SK-N-SH (cell line): ENCODE measurements around the gene SMAP1. TPM values are rescaled to one million over a fixed set of nuclear protein-coding genes. Genes with fewer than 3 reads are reported as not detected.

Source experiments
- CTCF ChIA-PET: fragments of 300-600, 350-600 bp; formaldehyde crosslinking; extraction: SDS; loops from one replicate; lab custom pipeline; 2021; lab: Yijun Ruan, JAX
- POLR2A ChIA-PET: fragments of 350-600 bp; sonication (Branson Sonifier 250); formaldehyde crosslinking; extraction: SDS; loops from one replicate; lab custom pipeline; 2020; ENCODE audit warnings: antibody characterized with exemption, inconsistent platforms; lab: Yijun Ruan, JAX
- DNase-seq: peaks from one replicate; pipeline ENCODE4 v3.0.0; 2012
- H2AFZ ChIP-seq: fragments of 200-600 bp; sonication (generic); 2 replicates; pipeline ENCODE4 v1.8.1; 2016; ENCODE audit warnings: antibody characterized with exemption, mild to moderate bottlenecking, low read depth
- H3F3A ChIP-seq: fragments of 200-600 bp; sonication (generic); replicated peaks from 2 replicates; pipeline ENCODE3; 2016; ENCODE audit warnings: antibody characterized with exemption, mild to moderate bottlenecking; ENCODE audit not compliant: insufficient read depth
- H3K27ac ChIP-seq, 2 experiments: fragments of 200-500 bp in 1 of 2; fragments of 200-600 bp in 1 of 2; sonication (Bioruptor generic) in 1 of 2; sonication (generic), shearing (Covaris generic) in 1 of 2; 2 replicates each; pipeline versions ENCODE4 v1.5.1 to v1.6.1; 2014 to 2016; ENCODE audit warnings: low read depth in 2 of 2, inconsistent platforms in 1 of 2, low read length in 1 of 2, mild to moderate bottlenecking in 1 of 2, mixed read lengths in 1 of 2
- H3K27me3 ChIP-seq: fragments of 200-600 bp; sonication (generic), shearing (Covaris generic); 2 replicates; pipeline ENCODE4 v1.6.1; 2016; ENCODE audit warnings: mixed run types; ENCODE audit not compliant: insufficient read depth
- H3K36me3 ChIP-seq, 2 experiments: fragments of 200-500 bp in 1 of 2; fragments of 200-600 bp in 1 of 2; sonication (Bioruptor generic) in 1 of 2; sonication (generic) in 1 of 2; replicated peaks in 1 of 2; 2 replicates each; pipeline versions ENCODE3 to v1.5.1; 2014 to 2016; ENCODE audit warnings: low read length in 1 of 2, mild to moderate bottlenecking in 1 of 2; ENCODE audit not compliant: insufficient read depth in 2 of 2, control insufficient read depth in 1 of 2
- H3K4me1 ChIP-seq, 2 experiments: fragments of 200-500 bp in 1 of 2; fragments of 200-600 bp in 1 of 2; sonication (Bioruptor generic) in 1 of 2; sonication (generic), shearing (Covaris generic) in 1 of 2; 2 replicates each; pipeline versions ENCODE4 v1.5.1 to v1.6.1; 2014 to 2016; ENCODE audit warnings: low read depth in 1 of 2, low read length in 1 of 2, mixed run types in 1 of 2; ENCODE audit not compliant: insufficient read depth in 2 of 2, control insufficient read depth in 1 of 2
- H3K4me2 ChIP-seq: fragments of 200-600 bp; sonication (generic), shearing (Covaris generic); 2 replicates; pipeline ENCODE4 v1.6.1; 2017; ENCODE audit warnings: mixed run types
- H3K4me3 ChIP-seq, 2 experiments: fragments of 200-500 bp in 1 of 2; fragments of 200-600 bp in 1 of 2; sonication (Bioruptor generic) in 1 of 2; sonication (generic), shearing (Covaris generic) in 1 of 2; 2 replicates each; pipeline versions ENCODE4 v1.5.1 to v1.8.1; 2014 to 2016; ENCODE audit warnings: low read depth in 2 of 2, inconsistent platforms in 1 of 2, low read length in 1 of 2, mild to moderate bottlenecking in 1 of 2, mixed read lengths in 1 of 2, moderate library complexity in 1 of 2
- H3K79me2 ChIP-seq: fragments of 200-600 bp; sonication (generic); 2 replicates; pipeline ENCODE4 v1.8.1; 2017; ENCODE audit warnings: mild to moderate bottlenecking; ENCODE audit not compliant: insufficient read depth
- H3K9ac ChIP-seq: fragments of 200-600 bp; sonication (generic); 2 replicates; pipeline ENCODE4 v1.6.1; 2017; ENCODE audit warnings: mixed run types
- H3K9me2 ChIP-seq: fragments of 200-600 bp; sonication (generic); 2 replicates; pipeline ENCODE4 v1.6.1; 2017; ENCODE audit warnings: mixed run types
- H3K9me3 ChIP-seq: fragments of 200-600 bp; sonication (generic); 2 replicates; pipeline ENCODE4 v1.6.1; 2017; ENCODE audit warnings: mixed run types, mild to moderate bottlenecking, moderate library complexity
- H4K20me1 ChIP-seq: fragments of 200-600 bp; sonication (generic); 2 replicates; pipeline ENCODE4 v1.6.1; 2017; ENCODE audit warnings: mild to moderate bottlenecking, mixed run types; ENCODE audit not compliant: insufficient read depth
- CHD2 ChIP-seq: fragments of 150-350 bp; IDR thresholded peaks from 2 replicates; pipeline ENCODE4 v1.6.1; 2018; ENCODE audit warnings: low read length; ENCODE audit not compliant: partially characterized antibody
- CTCF ChIP-seq: fragments of 200-600 bp; sonication (generic); IDR thresholded peaks from 2 replicates; pipeline ENCODE4 v1.6.1; 2017; ENCODE audit warnings: antibody characterized with exemption, mild to moderate bottlenecking, moderate library complexity
- EP300 ChIP-seq, 2 experiments: IDR thresholded peaks; 2 replicates each; pipeline versions ENCODE4 v1.4.0 to v1.6.1; 2012; ENCODE audit warnings: borderline replicate concordance in 1 of 2, low read depth in 1 of 2, low read length in 1 of 2
- EZH2phosphoT487 ChIP-seq: fragments of 200-600 bp; sonication (generic); IDR thresholded peaks from 2 replicates; pipeline ENCODE4 v1.6.1; 2017; ENCODE audit warnings: low read depth, mixed run types, mild to moderate bottlenecking, antibody characterized with exemption, moderate library complexity, borderline replicate concordance
- RAD21 ChIP-seq: IDR thresholded peaks from 2 replicates; pipeline ENCODE4 v1.6.1; 2012; ENCODE audit warnings: mild to moderate bottlenecking, low read length
- RXRA ChIP-seq: IDR thresholded peaks from 2 replicates; pipeline ENCODE4 v1.4.0; 2012; ENCODE audit warnings: low read depth, mild to moderate bottlenecking, borderline replicate concordance
- SMC3 ChIP-seq: IDR thresholded peaks from 2 replicates; pipeline ENCODE4 v1.6.1; 2012; ENCODE audit warnings: low read depth, low read length, improper control_type of control experiment
- TAF1 ChIP-seq: IDR thresholded peaks from 2 replicates; pipeline ENCODE4 v1.6.1; 2012; ENCODE audit warnings: low read depth, mild to moderate bottlenecking, low read length, moderate library complexity, borderline replicate concordance
- TCF12 ChIP-seq: IDR thresholded peaks from 2 replicates; pipeline ENCODE4 v1.4.0; 2012
- TEAD4 ChIP-seq: IDR thresholded peaks from 2 replicates; pipeline ENCODE4 v1.4.0; 2012; ENCODE audit warnings: mild to moderate bottlenecking, borderline replicate concordance; ENCODE audit not compliant: insufficient read depth
- USF1 ChIP-seq: IDR thresholded peaks from 2 replicates; pipeline ENCODE4 v1.4.0; 2012; ENCODE audit warnings: low read depth, borderline replicate concordance
- WGBS: methylation state at CpG from one replicate; pipeline ENCODE4 v1.1.6; 2017; ENCODE audit warnings: low lambda C conversion rate; 5-methylcytosine and 5-hydroxymethylcytosine counted together
- polyA plus RNA-seq, 3 experiments: library from polyadenylated mRNA; depleted of rRNA; stranded (reverse); fragments of >200 nt; gene quantifications; 2 replicates each; pipeline ENCODE4 v1.2.3, GENCODE V29; 2012

SMAP1 gene
- polyA plus RNA-seq, 1 of the 3 experiments (the other 2 are of a cell fraction): 12.6 TPM

- H3K4me2 ChIP-seq: no peak overlapping the region
- no peaks in the 10 kb centered on the region for H3F3A ChIP-seq
- no peaks in the 10 kb centered on the region for H3K9me3 ChIP-seq
- H3K4me3 ChIP-seq: no peak overlapping the region
- CTCF ChIA-PET: interaction anchor here (0.7 to 1.1 kb wide), 2 partner anchors 38 to 161 kb away, joined by 3 to 4 read pairs; no protein-coding TSS in a partner anchor
- no peak overlapping the region for H2AFZ ChIP-seq
- no peaks in the 10 kb centered on the region for H3K9me2 ChIP-seq
- H4K20me1 ChIP-seq: no peaks in the 10 kb centered on the region
- DNase-seq: no peak
- H3K9ac ChIP-seq: no peak overlapping the region
- TF ChIP-seq RXRA (no peak), CTCF (no peak), TCF12 (no peak), EZH2phosphoT487 (no peak), TEAD4 (no peak), RAD21 (no peak), TAF1 (no peak), CHD2 (no peak)
- H3K27ac ChIP-seq: no peak overlapping the region
- peaks cover 0 to 4% of the 10 kb centered on the region in 2 experiments; a peak in 2 of 4 replicates for H3K4me1 ChIP-seq
- 90% methylated on average over 4 of the region's 4 CpGs for WGBS
- POLR2A ChIA-PET: no interaction called here
- no peaks in the 10 kb centered on the region for H3K27me3 ChIP-seq
- no peaks in the 10 kb centered on the region for H3K36me3 ChIP-seq
- no peaks in the 10 kb centered on the region for H3K79me2 ChIP-seq
These were observed 179.7 kb downstream of the SMAP1 start for GRCh38 chr6:70847106-70848084.

DNA sequence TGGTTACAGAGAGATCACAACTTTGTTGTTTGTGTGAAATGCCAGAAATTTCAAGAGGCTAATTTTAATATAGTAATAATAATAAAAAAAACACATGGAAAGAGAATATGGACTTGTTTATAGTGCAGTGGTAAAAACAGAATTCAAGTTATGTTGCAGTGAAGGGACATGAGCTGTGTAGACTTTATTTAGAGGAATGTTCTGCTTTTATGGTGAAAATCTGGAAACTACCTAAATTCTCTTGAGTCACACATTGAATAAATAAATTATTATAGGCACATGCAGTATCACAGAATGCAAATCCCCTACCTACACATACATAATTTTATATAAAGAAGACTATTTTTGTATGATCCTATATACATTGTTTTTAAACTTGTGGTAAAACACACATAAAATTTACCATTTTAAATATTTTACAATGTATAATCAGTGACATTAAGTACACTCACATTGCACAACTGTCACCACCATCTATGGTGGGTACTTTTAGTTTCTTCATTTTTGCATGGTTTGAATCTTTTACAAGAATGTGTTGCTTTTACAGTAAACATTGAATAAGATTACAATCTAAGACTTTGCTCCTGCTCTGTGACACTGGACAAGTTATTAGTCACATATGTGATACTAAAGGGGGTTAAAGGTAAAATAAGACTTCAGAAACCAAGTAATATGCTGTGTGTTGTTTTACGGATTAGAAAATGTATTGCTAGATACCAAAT is 181.8 kb downstream of the SMAP1 start:
- Histone ChIP-seq H4K20me1 (no peaks in the 10 kb centered on the region), H3K9me2 (no peaks in the 10 kb centered on the region), H3F3A (no peaks in the 10 kb centered on the region), H3K27ac (no peak overlapping the region; a peak in 1 of 4 replicates), H2AFZ (no peak overlapping the region), H3K36me3 (peaks cover 0 to 2% of the 10 kb centered on the region in 2 experiments), H3K4me1 (no peaks in the 10 kb centered on the region; a peak in 2 of 4 replicates), H3K9ac (no peak overlapping the region), H3K4me2 (no peak overlapping the region), H3K27me3 (no peaks in the 10 kb centered on the region), H3K79me2 (no peaks in the 10 kb centered on the region), H3K4me3 (no peak overlapping the region), H3K9me3 (no peaks in the 10 kb centered on the region)
- DNase-seq: no peak
- POLR2A ChIA-PET: no interaction called here
- 91% methylated on average over 1 of the region's 1 CpG for WGBS
- TF ChIP-seq USF1: no peak
- no peak for TF ChIP-seq SMC3
- no peak for TF ChIP-seq EP300 (IDR thresholded peaks at IDR 0.05; ENCODE audit: borderline replicate concordance in 1 of 2, low read depth in 1 of 2, low read length in 1 of 2)
- CTCF ChIA-PET: interaction anchor here (0.8 to 2.2 kb wide), 3 partner anchors 9 to 35 kb away, joined by 3 to 7 read pairs (median 4); no protein-coding TSS in a partner anchor
